OCI-LY7 (cell line): ENCODE results near the gene TM9SF1. TPM values are rescaled to one million over a fixed set of nuclear protein-coding genes. Genes with fewer than 3 reads are reported as not detected.
A peak's percentile ranks its signal among the peaks of the same experiment; 100 is the strongest.

Experiments
- BruUV-seq: library from RNA; stranded (reverse); fragments of 400-500 nt; replicated peaks from 2 replicates; lab custom pipeline; 2021; lab: Mats Ljungman, UMichigan
- CTCF ChIA-PET: fragments of 300-600 bp; sonication (Branson Sonifier 250); formaldehyde crosslinking; loops from one replicate; lab custom pipeline; 2022; ENCODE audit warnings: antibody characterized with exemption; ENCODE audit not compliant: unreplicated experiment; lab: Charles Lee
- POLR2A ChIA-PET: fragments of 300-600 bp; sonication (Branson Sonifier 250); formaldehyde crosslinking; loops from one replicate; lab custom pipeline; 2022; ENCODE audit warnings: antibody characterized with exemption; lab: Charles Lee
- DNase-seq: peaks from one replicate; pipeline ENCODE4 v3.0.0-alpha.2; 2015; ENCODE audit warnings: low spot score
- H2AFZ ChIP-seq: fragments of 200-600 bp; sonication (generic), shearing (Covaris generic); 2 replicates; pipeline ENCODE4 v1.6.1; 2014; ENCODE audit warnings: mild to moderate bottlenecking, antibody characterized with exemption, low read length, moderate library complexity
- H3K27ac ChIP-seq: fragments of 200-600 bp; sonication (generic); 2 replicates; pipeline ENCODE4 v1.5.1; 2014; ENCODE audit warnings: mixed run types, low read depth, mild to moderate bottlenecking, moderate library complexity, low read length, inconsistent platforms; ENCODE audit not compliant: poor library complexity, severe bottlenecking
- H3K36me3 ChIP-seq: fragments of 200-600 bp; sonication (generic); 2 replicates; pipeline ENCODE4 v1.6.1; 2014; ENCODE audit warnings: mild to moderate bottlenecking, antibody characterized with exemption, low read length, moderate library complexity, mixed read lengths; ENCODE audit not compliant: insufficient read depth
- H3K4me1 ChIP-seq: fragments of 200-600 bp; sonication (generic); 2 replicates; pipeline ENCODE4 v1.5.1; 2014; ENCODE audit warnings: mild to moderate bottlenecking, low read length; ENCODE audit not compliant: insufficient read depth, poor library complexity, severe bottlenecking
- H3K4me2 ChIP-seq: fragments of 200-600 bp; sonication (generic); 2 replicates; pipeline ENCODE4 v1.6.1; 2014; ENCODE audit warnings: mild to moderate bottlenecking, low read length
- H3K4me3 ChIP-seq: fragments of 200-600 bp; sonication (generic); 2 replicates; pipeline ENCODE4 v1.5.1; 2014; ENCODE audit warnings: mild to moderate bottlenecking, low read depth, low read length; ENCODE audit not compliant: poor library complexity, severe bottlenecking
- H3K79me2 ChIP-seq: fragments of 200-600 bp; sonication (generic); 2 replicates; pipeline ENCODE4 v1.6.1; 2016; ENCODE audit warnings: low read depth, mild to moderate bottlenecking, low read length, moderate library complexity, mixed read lengths; ENCODE audit not compliant: insufficient read depth
- H3K9me2 ChIP-seq: fragments of 200-600 bp; sonication (generic); 2 replicates; pipeline ENCODE4 v1.6.1; 2016; ENCODE audit warnings: mild to moderate bottlenecking, low read length, mixed read lengths; ENCODE audit not compliant: insufficient read depth
- H3K9me3 ChIP-seq: fragments of 200-600 bp; sonication (generic); 2 replicates; pipeline ENCODE4 v1.6.1; 2014; ENCODE audit warnings: mild to moderate bottlenecking, mixed run types, low read length, mixed read lengths
- H4K20me1 ChIP-seq: fragments of 200-600 bp; sonication (generic); 2 replicates; pipeline ENCODE4 v1.6.1; 2014; ENCODE audit warnings: mild to moderate bottlenecking, antibody characterized with exemption, low read length, moderate library complexity, mixed read lengths; ENCODE audit not compliant: insufficient read depth
- EZH2phosphoT487 ChIP-seq: fragments of 200-600 bp; sonication (generic); IDR thresholded peaks from 2 replicates; pipeline ENCODE4 v1.6.1; 2018; ENCODE audit warnings: low read depth, borderline replicate concordance, mild to moderate bottlenecking, mixed run types, antibody characterized with exemption, low read length, moderate library complexity, mixed read lengths
- intact Hi-C: fragments of 100-400 bp; cut with micrococcal nuclease; formaldehyde crosslinking; loops from one replicate; pipeline ENCODE4 v1.10.0; 2022; ENCODE audit not compliant: unreplicated experiment
- microRNA-seq: library from miRNA; unstranded; fragments of <30 nt; microRNA quantifications from one replicate; pipeline ENCODE4 v1.2.0, GENCODE V29; 2022; ENCODE audit warnings: borderline replicate concordance
- small RNA-seq: library from RNA; depleted of rRNA; stranded (forward); fragments of <200 nt; gene quantifications from one replicate; pipeline ENCODE3, GENCODE V24; 2014
- total RNA-seq, 2 experiments: library from RNA; depleted of rRNA in 1 of 2; stranded (reverse); fragments of >200 nt in 1 of 2; shearing (Covaris generic) in 1 of 2; gene quantifications; 2 replicates each; pipeline ENCODE4 v1.2.3, GENCODE V29; 2014 to 2022
- TF ChIP-seq, protein P1 (sequence below): fragments of 200-600 bp; sonication (generic); conservative IDR thresholded peaks from 2 replicates; pipeline ENCODE4 v1.5.1; 2014; ENCODE audit warnings: mild to moderate bottlenecking, antibody characterized with exemption, low read length, moderate library complexity, mixed read lengths

Gene TM9SF1
- total RNA-seq, 2 experiments from 2014 or later, result 23.4 to 27.8 TPM

GRCh38 chr14:24141097-24141880, 54.0 kb downstream of the TM9SF1 start, which contains the start of gene EMC9:
Gene EMC9, minus strand, starts transcription at chr14:24141591. Its CDS starts 287 bp downstream, at chr14:24141304.
- H3K4me3 ChIP-seq, result peak within 1 kb of the TSS; percentile 85
- H3K27ac ChIP-seq, result peak within 1 kb of the TSS; percentile 81
- ChIA-PET POLR2A (interaction anchor here (0.7 to 2.5 kb wide), 12 partner anchors 15 to 105 kb away, joined by 3 to 14 read pairs (median 3); partner anchors contain the start of genes DCAF11, IRF9, NRL and PCK2), CTCF (interaction anchor here (0.9 to 1.0 kb wide), 2 partner anchors 9 to 20 kb away, joined by 4 to 5 read pairs; partner anchors contain the start of gene IRF9)
- TF ChIP-seq, protein P1, sequence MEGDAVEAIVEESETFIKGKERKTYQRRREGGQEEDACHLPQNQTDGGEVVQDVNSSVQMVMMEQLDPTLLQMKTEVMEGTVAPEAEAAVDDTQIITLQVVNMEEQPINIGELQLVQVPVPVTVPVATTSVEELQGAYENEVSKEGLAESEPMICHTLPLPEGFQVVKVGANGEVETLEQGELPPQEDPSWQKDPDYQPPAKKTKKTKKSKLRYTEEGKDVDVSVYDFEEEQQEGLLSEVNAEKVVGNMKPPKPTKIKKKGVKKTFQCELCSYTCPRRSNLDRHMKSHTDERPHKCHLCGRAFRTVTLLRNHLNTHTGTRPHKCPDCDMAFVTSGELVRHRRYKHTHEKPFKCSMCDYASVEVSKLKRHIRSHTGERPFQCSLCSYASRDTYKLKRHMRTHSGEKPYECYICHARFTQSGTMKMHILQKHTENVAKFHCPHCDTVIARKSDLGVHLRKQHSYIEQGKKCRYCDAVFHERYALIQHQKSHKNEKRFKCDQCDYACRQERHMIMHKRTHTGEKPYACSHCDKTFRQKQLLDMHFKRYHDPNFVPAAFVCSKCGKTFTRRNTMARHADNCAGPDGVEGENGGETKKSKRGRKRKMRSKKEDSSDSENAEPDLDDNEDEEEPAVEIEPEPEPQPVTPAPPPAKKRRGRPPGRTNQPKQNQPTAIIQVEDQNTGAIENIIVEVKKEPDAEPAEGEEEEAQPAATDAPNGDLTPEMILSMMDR, result peak; percentile 51
- no peak for TF ChIP-seq EZH2phosphoT487
- no TSS peak for BruUV-seq
- intact Hi-C loops, result loop anchor here (1.0 to 10.0 kb wide), 4 partner anchors 20 to 836 kb away; partner anchors contain the start of genes BCL2L2, DCAF11, IPO4 and IRF9
- no peaks in the 10 kb centered on the region for H3K9me3 ChIP-seq
- peaks cover 36% of the 10 kb centered on the region for H3K79me2 ChIP-seq
- H3K4me2 ChIP-seq, result peak within 1 kb of the TSS; percentile 89
- H3K36me3 ChIP-seq, result peaks cover 55% of the 10 kb centered on the region
- no peaks in the 10 kb centered on the region for H3K9me2 ChIP-seq
- DNase-seq, result peak; percentile 100
- H2AFZ ChIP-seq, result peak within 1 kb of the TSS; percentile 84
- 0 out of 2 replicates have a peak, but pooled peaks cover 6% of the 10 kb centered on the region for H4K20me1 ChIP-seq
- H3K4me1 ChIP-seq, result peaks cover 44% of the 10 kb centered on the region

GRCh38 chr14:24139272-24139934, 55.8 kb downstream of the TM9SF1 start:
- POLR2A ChIA-PET, result interaction anchor here (2.5 to 4.1 kb wide), 2 partner anchors 24 kb away, joined by 14 to 43 read pairs; partner anchors contain the start of genes DCAF11 and NRL
- H3K4me2 ChIP-seq, result peak overlapping the region; percentile 89

More at GRCh38 chr14:24139272-24139934, 55.8 kb downstream of the TM9SF1 start:
- Histone ChIP-seq H3K4me1 (peaks cover 42% of the 10 kb centered on the region), H3K79me2 (peaks cover 25% of the 10 kb centered on the region), H3K36me3 (peaks cover 46% of the 10 kb centered on the region), H3K27ac (no peak overlapping the region), H3K4me3 (peak overlapping the region; percentile 85), H3K9me2 (no peaks in the 10 kb centered on the region), H2AFZ (no peak overlapping the region), H3K9me3 (no peaks in the 10 kb centered on the region), H4K20me1 (0 out of 2 replicates have a peak, but pooled peaks cover 6% of the 10 kb centered on the region)
- no peak for DNase-seq
- TF ChIP-seq EZH2phosphoT487, result no peak
- TF ChIP-seq, protein P1, result no peak
- CTCF ChIA-PET, result no interaction called here
- BruUV-seq, result TSS peak; percentile 70
- intact Hi-C loops, result no loop called here

Small RNAs within 50 kb of the gene (microRNA-seq; reads per million reads assigned to microRNA genes)
- not detected for gene MIR7703

Small RNAs within 50 kb of the gene (small RNA-seq; reads per million reads assigned to genes)
- gene AL136295.4 (not detected), gene CHMP4A (not detected), gene IPO4 (0.16 reads per million), gene IRF9 (not detected), gene MDP1 (not detected), gene RNA5SP383 (3.9 reads per million, percentile 89 among the genes with 10 or more reads in this experiment)

Other genes with a start within 250 kb of the TM9SF1 start
Only the 30 nearest of the 35 such genes appear.
- gene CARMIL3, start 143.4 kb downstream of the TM9SF1 start, total RNA-seq (2014; rRNA removed; shearing (Covaris generic)), result 0.03 and 0.32 TPM in 2 replicates
- 0.21 TPM in 1 of 2 replicates, not detected in the other for gene CARMIL3, start 143.4 kb downstream of the TM9SF1 start, total RNA-seq (2022)
- gene CPNE6, start 123.9 kb downstream of the TM9SF1 start, total RNA-seq (2014; rRNA removed; shearing (Covaris generic)), result 0.10 TPM in 1 of 2 replicates, not detected in the other
- gene CPNE6, start 123.9 kb downstream of the TM9SF1 start, total RNA-seq (2022), result not detected in 2 replicates
- 33.7 and 43.6 TPM in 2 replicates for gene PCK2, start 101.1 kb downstream of the TM9SF1 start, total RNA-seq (2014; rRNA removed; shearing (Covaris generic))
- 130 TPM in 2 replicates for gene PCK2, start 101.1 kb downstream of the TM9SF1 start, total RNA-seq (2022)
- 75.5 and 79.2 TPM in 2 replicates for gene DCAF11, start 80.7 kb downstream of the TM9SF1 start, total RNA-seq (2014; rRNA removed; shearing (Covaris generic))
- 63.6 and 77.3 TPM in 2 replicates for gene DCAF11, start 80.7 kb downstream of the TM9SF1 start, total RNA-seq (2022)
- gene NRL, start 80.5 kb downstream of the TM9SF1 start, total RNA-seq (2014; rRNA removed; shearing (Covaris generic)), result 3.1 and 4.6 TPM in 2 replicates
- 7.5 and 8.1 TPM in 2 replicates for gene NRL, start 80.5 kb downstream of the TM9SF1 start, total RNA-seq (2022)
- gene FITM1, start 64.8 kb downstream of the TM9SF1 start, total RNA-seq (2014; rRNA removed; shearing (Covaris generic)), result 0.28 TPM in 2 replicates
- 0.97 and 1.4 TPM in 2 replicates for gene FITM1, start 64.8 kb downstream of the TM9SF1 start, total RNA-seq (2022)
- 187 and 213 TPM in 2 replicates for gene PSME1, start 59.2 kb downstream of the TM9SF1 start, total RNA-seq (2014; rRNA removed; shearing (Covaris generic))
- gene PSME1, start 59.2 kb downstream of the TM9SF1 start, total RNA-seq (2022), result 146 and 149 TPM in 2 replicates
- gene EMC9, start 53.9 kb downstream of the TM9SF1 start, total RNA-seq (2014; rRNA removed; shearing (Covaris generic)), result 73.2 and 74.8 TPM in 2 replicates
- 72.0 and 72.9 TPM in 2 replicates for gene EMC9, start 53.9 kb downstream of the TM9SF1 start, total RNA-seq (2022)
- 254 and 290 TPM in 2 replicates for gene PSME2, start 48.8 kb downstream of the TM9SF1 start, total RNA-seq (2014; rRNA removed; shearing (Covaris generic))
- 176 and 188 TPM in 2 replicates for gene PSME2, start 48.8 kb downstream of the TM9SF1 start, total RNA-seq (2022)
- gene RNF31, start 47.9 kb downstream of the TM9SF1 start, total RNA-seq (2014; rRNA removed; shearing (Covaris generic)), result 37.8 and 66.1 TPM in 2 replicates
- 57.8 and 58.1 TPM in 2 replicates for gene RNF31, start 47.9 kb downstream of the TM9SF1 start, total RNA-seq (2022)
- 35.1 and 40.7 TPM in 2 replicates for gene IRF9, start 34.2 kb downstream of the TM9SF1 start, total RNA-seq (2014; rRNA removed; shearing (Covaris generic))
- gene IRF9, start 34.2 kb downstream of the TM9SF1 start, total RNA-seq (2022), result 36.2 and 39.1 TPM in 2 replicates
- gene REC8, start 23.4 kb downstream of the TM9SF1 start, total RNA-seq (2014; rRNA removed; shearing (Covaris generic)), result 4.3 and 9.8 TPM in 2 replicates
- gene REC8, start 23.4 kb downstream of the TM9SF1 start, total RNA-seq (2022), result 12.6 and 14.2 TPM in 2 replicates
- 48.4 and 59.2 TPM in 2 replicates for gene IPO4, start 6.6 kb downstream of the TM9SF1 start, total RNA-seq (2014; rRNA removed; shearing (Covaris generic))
- 49.3 and 53.1 TPM in 2 replicates for gene IPO4, start 6.6 kb downstream of the TM9SF1 start, total RNA-seq (2022)
- gene TSSK4, start 10.3 kb upstream of the TM9SF1 start, total RNA-seq (2014; rRNA removed; shearing (Covaris generic)), result not detected in 2 replicates
- 1.1 and 1.5 TPM in 2 replicates for gene TSSK4, start 10.3 kb upstream of the TM9SF1 start, total RNA-seq (2022)
- 48.5 and 65.7 TPM in 2 replicates for gene CHMP4A, start 18.0 kb upstream of the TM9SF1 start, total RNA-seq (2014; rRNA removed; shearing (Covaris generic))
- gene CHMP4A, start 18.0 kb upstream of the TM9SF1 start, total RNA-seq (2022), result 67.6 and 72.9 TPM in 2 replicates
- gene MDP1, start 20.6 kb upstream of the TM9SF1 start, total RNA-seq (2014; rRNA removed; shearing (Covaris generic)), result 21.5 and 23.2 TPM in 2 replicates
- 26.6 and 30.9 TPM in 2 replicates for gene MDP1, start 20.6 kb upstream of the TM9SF1 start, total RNA-seq (2022)
- 167 and 285 TPM in 2 replicates for gene NEDD8, start 36.9 kb upstream of the TM9SF1 start, total RNA-seq (2014; rRNA removed; shearing (Covaris generic))
- gene NEDD8, start 36.9 kb upstream of the TM9SF1 start, total RNA-seq (2022), result 174 and 182 TPM in 2 replicates
- gene GMPR2, start 37.5 kb upstream of the TM9SF1 start, total RNA-seq (2014; rRNA removed; shearing (Covaris generic)), result 39.4 and 51.4 TPM in 2 replicates
- gene GMPR2, start 37.5 kb upstream of the TM9SF1 start, total RNA-seq (2022), result 61.4 and 62.3 TPM in 2 replicates
- gene TINF2, start 47.2 kb upstream of the TM9SF1 start, total RNA-seq (2014; rRNA removed; shearing (Covaris generic)), result 63.9 and 70.1 TPM in 2 replicates
- gene TINF2, start 47.2 kb upstream of the TM9SF1 start, total RNA-seq (2022), result 76.1 and 77.5 TPM in 2 replicates
- 3.0 and 5.2 TPM in 2 replicates for gene TGM1, start 67.7 kb upstream of the TM9SF1 start, total RNA-seq (2014; rRNA removed; shearing (Covaris generic))
- 5.4 and 7.0 TPM in 2 replicates for gene TGM1, start 67.7 kb upstream of the TM9SF1 start, total RNA-seq (2022)
- 16.7 and 24.3 TPM in 2 replicates for gene RABGGTA, start 76.2 kb upstream of the TM9SF1 start, total RNA-seq (2014; rRNA removed; shearing (Covaris generic))
- gene RABGGTA, start 76.2 kb upstream of the TM9SF1 start, total RNA-seq (2022), result 27.3 and 29.7 TPM in 2 replicates
- gene DHRS1, start 104.3 kb upstream of the TM9SF1 start, total RNA-seq (2014; rRNA removed; shearing (Covaris generic)), result 21.0 and 27.4 TPM in 2 replicates
- gene DHRS1, start 104.3 kb upstream of the TM9SF1 start, total RNA-seq (2022), result 34.9 and 35.6 TPM in 2 replicates
- gene NOP9, start 104.4 kb upstream of the TM9SF1 start, total RNA-seq (2014; rRNA removed; shearing (Covaris generic)), result 30.6 and 33.2 TPM in 2 replicates
- 44.0 and 52.6 TPM in 2 replicates for gene NOP9, start 104.4 kb upstream of the TM9SF1 start, total RNA-seq (2022)
- not detected in 2 replicates for gene CIDEB, start 112.5 kb upstream of the TM9SF1 start, total RNA-seq (2014; rRNA removed; shearing (Covaris generic))
- 1.6 and 3.2 TPM in 2 replicates for gene CIDEB, start 112.5 kb upstream of the TM9SF1 start, total RNA-seq (2022)
- 15.7 and 18.2 TPM in 2 replicates for gene LTB4R2, start 114.7 kb upstream of the TM9SF1 start, total RNA-seq (2014; rRNA removed; shearing (Covaris generic))
- gene LTB4R2, start 114.7 kb upstream of the TM9SF1 start, total RNA-seq (2022), result 37.6 TPM in 2 replicates
- 15.8 and 17.9 TPM in 2 replicates for gene LTB4R, start 116.1 kb upstream of the TM9SF1 start, total RNA-seq (2014; rRNA removed; shearing (Covaris generic))
- 28.3 and 30.5 TPM in 2 replicates for gene LTB4R, start 116.1 kb upstream of the TM9SF1 start, total RNA-seq (2022)
- 0.26 and 2.0 TPM in 2 replicates for gene ADCY4, start 139.6 kb upstream of the TM9SF1 start, total RNA-seq (2014; rRNA removed; shearing (Covaris generic))
- gene ADCY4, start 139.6 kb upstream of the TM9SF1 start, total RNA-seq (2022), result 3.4 and 6.0 TPM in 2 replicates
- gene RIPK3, start 144.6 kb upstream of the TM9SF1 start, total RNA-seq (2014; rRNA removed; shearing (Covaris generic)), result 8.1 and 13.8 TPM in 2 replicates
- gene RIPK3, start 144.6 kb upstream of the TM9SF1 start, total RNA-seq (2022), result 14.5 and 18.8 TPM in 2 replicates
- gene NFATC4, start 172.7 kb upstream of the TM9SF1 start, total RNA-seq (2014; rRNA removed; shearing (Covaris generic)), result 72.2 and 94.7 TPM in 2 replicates
- gene NFATC4, start 172.7 kb upstream of the TM9SF1 start, total RNA-seq (2022), result 96.6 and 130 TPM in 2 replicates
- 0.13 TPM in 2 replicates for gene NYNRIN, start 203.6 kb upstream of the TM9SF1 start, total RNA-seq (2014; rRNA removed; shearing (Covaris generic))
- not detected in 2 replicates for gene NYNRIN, start 203.6 kb upstream of the TM9SF1 start, total RNA-seq (2022)